BLaER1 treated with 17β-estradiol and CSF1 and Interleukin-3, amounts not matched to agents 10 nM and 100 nM (cell line): Measurements from ENCODE around the gene SSUH2.
A peak's percentile ranks its signal among the peaks of the same experiment; 100 is the strongest.

Source experiments
- H3K27ac ChIP-seq, 11 experiments: shearing (Covaris generic); formaldehyde crosslinking; 2 replicates each; pipeline ENCODE4 v1.8.1; 2022
- H3K27me3 ChIP-seq, 11 experiments: shearing (Covaris generic); formaldehyde crosslinking; 2 replicates each; pipeline ENCODE4 v1.8.1; 2022
- H3K36me3 ChIP-seq, 11 experiments: shearing (Covaris generic); formaldehyde crosslinking; 2 replicates each; pipeline ENCODE4 v1.8.1; 2022
- H3K4me1 ChIP-seq, 10 experiments: shearing (Covaris generic); formaldehyde crosslinking; 2 replicates each; pipeline ENCODE4 v1.8.1; 2022
- H3K4me2 ChIP-seq, 11 experiments: shearing (Covaris generic); formaldehyde crosslinking; 2 replicates each; pipeline ENCODE4 v1.8.1; 2022
- H3K4me3 ChIP-seq, 10 experiments: shearing (Covaris generic); formaldehyde crosslinking; 2 replicates each; pipeline ENCODE4 v1.8.1; 2022
- H3K9ac ChIP-seq, 11 experiments: shearing (Covaris generic); formaldehyde crosslinking; 2 replicates each; pipeline ENCODE4 v1.8.1; 2022
- H3K9me3 ChIP-seq, 11 experiments: shearing (Covaris generic); formaldehyde crosslinking; replicated peaks in 1 of 11; 2 replicates each; pipeline ENCODE4 v1.8.1; 2022
- H4K20me1 ChIP-seq, 11 experiments: shearing (Covaris generic); formaldehyde crosslinking; 2 replicates each; pipeline ENCODE4 v1.8.1; 2022
- Cebpa-rat ChIP-seq, 11 experiments: shearing (Covaris generic); IDR thresholded peaks; 2 replicates each; pipeline ENCODE4 v1.8.1; 2022

The SSUH2 gene

GRCh38 chr3:8635631-8636030, 9.0 kb downstream of the SSUH2 start:
- H3K4me3 ChIP-seq = no peak overlapping the region
- H3K9me3 ChIP-seq = peaks cover 0 to 4% (median 0%) of the 10 kb centered on the region in 11 experiments; a peak in 1 of 22 replicates
- H4K20me1 ChIP-seq = no peaks in the 10 kb centered on the region
- no peak overlapping the region for H3K4me2 ChIP-seq
- H3K27me3 ChIP-seq = no peaks in the 10 kb centered on the region
- no peak overlapping the region for H3K27ac ChIP-seq
- peaks cover 0 to 15% (median 11%) of the 10 kb centered on the region in 10 experiments; a peak in 15 of 20 replicates for H3K4me1 ChIP-seq
- no peak for TF ChIP-seq Cebpa-rat (IDR thresholded peaks at IDR 0.05)
- H3K9ac ChIP-seq = no peak overlapping the region
- no peaks in the 10 kb centered on the region for H3K36me3 ChIP-seq

- H3K27ac ChIP-seq = no peak overlapping the region
- H3K36me3 ChIP-seq = no peaks in the 10 kb centered on the region
- no peaks in the 10 kb centered on the region for H4K20me1 ChIP-seq
- H3K4me3 ChIP-seq = no peak overlapping the region
- no peaks in the 10 kb centered on the region for H3K27me3 ChIP-seq
- peaks cover 0 to 4% (median 0%) of the 10 kb centered on the region in 11 experiments; a peak in 1 of 22 replicates for H3K9me3 ChIP-seq
- peaks cover 0 to 15% (median 11%) of the 10 kb centered on the region in 10 experiments; a peak in 15 of 20 replicates for H3K4me1 ChIP-seq
- no peak for TF ChIP-seq Cebpa-rat (IDR thresholded peaks at IDR 0.05)
- no peak overlapping the region for H3K9ac ChIP-seq
- H3K4me2 ChIP-seq = no peak overlapping the region
These were observed 9.5 kb downstream of the SSUH2 start for GRCh38 chr3:8635125-8635524.

DNA sequence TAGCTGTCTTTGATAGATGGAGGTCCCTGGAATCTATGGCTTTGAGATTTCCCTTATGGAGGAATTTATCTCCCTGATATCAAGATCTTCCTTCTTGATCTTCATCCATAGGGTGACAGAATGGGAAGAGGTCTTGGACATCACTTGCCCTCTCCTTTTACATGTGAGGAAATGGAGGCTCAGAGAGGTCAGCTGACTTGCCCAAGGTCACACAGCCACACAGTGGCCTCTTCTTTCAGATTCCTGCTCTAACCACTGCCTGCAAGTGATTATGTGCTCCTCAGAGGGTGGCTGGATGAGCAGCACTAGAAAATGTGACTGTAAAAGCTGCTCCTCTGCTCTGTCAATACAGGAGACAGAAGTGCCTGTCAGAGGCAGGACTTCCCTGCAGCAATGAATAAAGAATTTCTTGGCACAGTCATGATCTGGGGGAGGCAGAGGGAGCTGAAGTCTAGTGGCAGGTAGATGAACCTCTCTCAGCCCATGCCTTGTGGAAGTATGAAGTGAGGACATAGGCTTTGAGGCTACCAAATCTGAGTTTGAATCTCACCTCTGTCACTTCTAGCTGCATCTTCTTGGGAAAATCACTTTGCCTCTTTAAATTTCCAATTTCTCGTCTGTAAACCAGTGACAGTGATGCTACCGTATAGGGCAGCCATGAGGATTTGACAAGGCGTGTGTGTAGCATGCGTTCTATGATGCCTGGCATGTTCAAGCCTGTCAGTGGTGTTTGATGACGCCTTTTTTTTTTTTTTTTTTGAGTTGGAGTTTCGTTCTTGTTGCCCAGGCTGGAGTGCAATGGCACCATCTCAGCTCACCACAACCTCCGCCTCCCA, 12.0 kb downstream of the SSUH2 start:
- H3K36me3 ChIP-seq = no peaks in the 10 kb centered on the region
- peaks cover 0 to 36% (median 5%) of the 10 kb centered on the region in 10 experiments; a peak in 12 of 20 replicates for H3K4me1 ChIP-seq
- no peak overlapping the region for H3K4me3 ChIP-seq
- peaks cover 0 to 4% (median 0%) of the 10 kb centered on the region in 11 experiments; a peak in 1 of 22 replicates for H3K9me3 ChIP-seq
- H4K20me1 ChIP-seq = no peaks in the 10 kb centered on the region
- H3K9ac ChIP-seq = no peak overlapping the region
- no peak overlapping the region for H3K27ac ChIP-seq
- no peak for TF ChIP-seq Cebpa-rat (IDR thresholded peaks at IDR 0.05)
- peak overlapping the region in 2 of 11 experiments; percentile 53 to 65; a peak in 4 of 22 replicates for H3K4me2 ChIP-seq
- H3K27me3 ChIP-seq = no peaks in the 10 kb centered on the region

- no peak overlapping the region for H3K9ac ChIP-seq
- H3K4me1 ChIP-seq = peaks cover 6 to 46% (median 14%) of the 10 kb centered on the region in 10 experiments; a peak in 17 of 20 replicates
- H3K27me3 ChIP-seq = no peaks in the 10 kb centered on the region
- H4K20me1 ChIP-seq = no peaks in the 10 kb centered on the region
- no peak overlapping the region for H3K27ac ChIP-seq
- no peak for TF ChIP-seq Cebpa-rat (IDR thresholded peaks at IDR 0.05)
- H3K9me3 ChIP-seq = peaks cover 0 to 4% (median 0%) of the 10 kb centered on the region in 11 experiments; a peak in 1 of 22 replicates
- H3K36me3 ChIP-seq = no peaks in the 10 kb centered on the region
- H3K4me3 ChIP-seq = no peak overlapping the region
- peak overlapping the region in 2 of 11 experiments; percentile 53 to 65; a peak in 3 of 22 replicates for H3K4me2 ChIP-seq
These were observed 12.9 kb downstream of the SSUH2 start for GRCh38 chr3:8631661-8632060.

DNA sequence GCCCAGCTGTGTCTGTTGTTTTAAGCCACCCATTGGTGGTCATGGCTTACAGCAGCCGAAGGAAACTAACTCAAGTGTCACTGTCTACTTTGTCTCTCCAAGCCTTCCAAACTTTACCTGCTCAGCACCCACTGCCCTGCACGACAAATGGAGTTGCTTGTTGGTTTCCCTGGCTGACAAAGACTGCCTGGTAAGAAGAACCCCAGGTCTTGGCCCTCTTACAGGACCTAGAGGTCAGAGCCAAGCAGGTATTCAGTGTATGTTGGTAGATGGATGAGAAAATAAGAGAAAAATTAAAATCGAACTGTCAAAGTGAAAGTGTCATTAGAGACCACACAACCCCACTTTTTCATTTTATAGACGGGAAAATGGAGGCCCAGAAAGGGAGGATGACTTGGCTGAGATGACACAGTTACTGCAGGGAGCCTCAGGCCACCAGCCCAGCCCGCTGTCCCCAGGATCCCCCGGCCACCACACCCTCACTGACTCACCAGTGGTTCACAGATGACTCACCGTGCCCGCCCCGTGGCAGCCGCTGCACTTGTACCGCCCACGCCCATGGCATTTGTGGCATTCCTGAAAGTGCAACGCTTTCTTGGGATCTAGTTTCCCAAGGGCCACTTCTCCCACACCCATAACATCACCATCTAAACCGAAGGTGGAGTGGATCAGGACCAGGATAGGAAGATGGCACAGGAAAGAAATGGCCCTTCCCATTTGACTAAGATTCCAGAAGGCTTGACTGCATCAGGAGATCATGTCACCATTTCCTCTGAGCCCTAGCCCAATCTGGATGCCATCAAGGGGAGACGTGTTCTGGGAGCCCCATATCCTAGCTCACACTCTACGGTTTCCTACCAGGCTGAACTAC, 15.2 kb downstream of the SSUH2 start:
- Histone ChIP-seq H3K27me3 (no peaks in the 10 kb centered on the region), H3K9ac (no peak overlapping the region), H3K4me3 (no peak overlapping the region), H3K4me1 (peaks cover 7 to 48% (median 20%) of the 10 kb centered on the region in 10 experiments; a peak in 18 of 20 replicates), H3K4me2 (peak overlapping the region in 5 of 11 experiments; percentile 9 to 68 (median 59); a peak in 8 of 22 replicates), H4K20me1 (no peaks in the 10 kb centered on the region), H3K9me3 (no peaks in the 10 kb centered on the region), H3K27ac (peak overlapping the region in 3 of 11 experiments; percentile 41 to 63 (median 52); a peak in 5 of 22 replicates), H3K36me3 (no peaks in the 10 kb centered on the region)
- no peak for TF ChIP-seq Cebpa-rat (IDR thresholded peaks at IDR 0.05)

DNA sequence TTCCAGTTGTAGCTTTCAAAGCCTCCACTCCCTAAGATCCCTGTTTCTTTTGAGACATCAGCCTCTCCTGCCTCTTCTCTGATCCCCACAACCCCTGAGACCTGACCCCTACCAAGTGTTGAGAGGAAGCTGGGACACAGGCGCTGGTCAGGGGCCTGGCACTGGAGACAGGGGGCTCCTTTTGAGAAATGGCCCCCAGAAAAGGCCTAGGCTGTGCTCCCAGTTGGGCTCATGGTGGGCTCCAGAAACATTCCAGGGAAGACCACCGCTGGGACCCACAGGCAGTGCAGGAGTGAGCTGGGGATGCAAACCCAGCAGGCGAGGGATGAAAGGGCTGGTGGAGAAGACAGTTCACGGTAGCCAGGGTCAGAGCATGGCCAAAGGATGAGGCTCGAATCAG, 16.6 kb downstream of the SSUH2 start:
- Histone ChIP-seq H4K20me1 (no peaks in the 10 kb centered on the region), H3K9ac (no peak overlapping the region), H3K27me3 (no peaks in the 10 kb centered on the region), H3K27ac (peak overlapping the region in 2 of 11 experiments; percentile 20 to 63; a peak in 2 of 22 replicates), H3K36me3 (no peaks in the 10 kb centered on the region), H3K4me2 (peak overlapping the region in 4 of 11 experiments; percentile 49 to 55 (median 52); a peak in 3 of 22 replicates), H3K9me3 (no peaks in the 10 kb centered on the region), H3K4me3 (no peak overlapping the region), H3K4me1 (peaks cover 20 to 53% (median 31%) of the 10 kb centered on the region in 10 experiments)
- TF ChIP-seq Cebpa-rat (IDR thresholded peaks at IDR 0.05) = no peak

GRCh38 chr3:8627201-8627940, 17.2 kb downstream of the SSUH2 start:
- H3K36me3 ChIP-seq = no peaks in the 10 kb centered on the region
- no peaks in the 10 kb centered on the region for H3K27me3 ChIP-seq
- no peaks in the 10 kb centered on the region for H4K20me1 ChIP-seq
- H3K9ac ChIP-seq = no peak overlapping the region
- no peaks in the 10 kb centered on the region for H3K9me3 ChIP-seq
- no peak overlapping the region for H3K4me3 ChIP-seq
- peaks cover 26 to 55% (median 36%) of the 10 kb centered on the region in 10 experiments for H3K4me1 ChIP-seq
- H3K4me2 ChIP-seq = peak overlapping the region in 10 of 11 experiments; percentile 21 to 55 (median 35); a peak in 18 of 22 replicates
- no peak for TF ChIP-seq Cebpa-rat (IDR thresholded peaks at IDR 0.05)
- peak overlapping the region in 2 of 11 experiments; percentile 20 to 63; a peak in 3 of 22 replicates for H3K27ac ChIP-seq

GRCh38 chr3:8625991-8626390, 18.6 kb downstream of the SSUH2 start:
- no peak overlapping the region for H3K27ac ChIP-seq
- no peak overlapping the region for H3K9ac ChIP-seq
- no peaks in the 10 kb centered on the region for H4K20me1 ChIP-seq
- peaks cover 32 to 50% (median 38%) of the 10 kb centered on the region in 10 experiments for H3K4me1 ChIP-seq
- TF ChIP-seq Cebpa-rat (IDR thresholded peaks at IDR 0.05) = no peak
- H3K4me2 ChIP-seq = no peak overlapping the region
- H3K4me3 ChIP-seq = no peak overlapping the region
- H3K9me3 ChIP-seq = no peaks in the 10 kb centered on the region
- no peaks in the 10 kb centered on the region for H3K36me3 ChIP-seq
- H3K27me3 ChIP-seq = no peaks in the 10 kb centered on the region
